HG03432 (cell line): Measurements from ENCODE around the gene RHOF.
"Not testable (repeated sequence)": the region's sequence is repeated elsewhere in the genome, so short reads cannot be mapped to it uniquely, and the experiment has no call there.

Experiments
- ATAC-seq: cut with Tn5 transposase; IDR thresholded peaks from one replicate; pipeline ENCODE4 v1.9.1; 2021; ENCODE audit warnings: mild to moderate bottlenecking, moderate library complexity; ENCODE audit not compliant: unreplicated experiment

Gene RHOF

DNA sequence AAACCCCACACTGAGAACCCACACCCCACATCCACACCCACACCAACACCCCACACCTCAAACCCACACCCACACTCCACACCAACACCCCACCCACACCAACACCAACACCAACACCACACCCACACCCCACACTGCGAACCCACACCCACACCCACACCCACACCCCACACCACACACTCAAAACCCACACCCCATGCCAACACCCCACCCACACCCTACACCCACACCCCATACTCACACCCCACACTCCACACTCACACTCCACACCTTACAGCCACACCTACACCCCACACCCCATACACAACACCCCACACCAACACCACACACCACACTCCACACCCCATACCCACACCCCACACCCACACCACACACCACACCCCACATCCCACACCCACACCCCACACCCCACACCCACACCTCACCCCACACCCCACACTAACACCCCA lies 43.0 kb downstream of the RHOF start:
- no peak for ATAC-seq

DNA sequence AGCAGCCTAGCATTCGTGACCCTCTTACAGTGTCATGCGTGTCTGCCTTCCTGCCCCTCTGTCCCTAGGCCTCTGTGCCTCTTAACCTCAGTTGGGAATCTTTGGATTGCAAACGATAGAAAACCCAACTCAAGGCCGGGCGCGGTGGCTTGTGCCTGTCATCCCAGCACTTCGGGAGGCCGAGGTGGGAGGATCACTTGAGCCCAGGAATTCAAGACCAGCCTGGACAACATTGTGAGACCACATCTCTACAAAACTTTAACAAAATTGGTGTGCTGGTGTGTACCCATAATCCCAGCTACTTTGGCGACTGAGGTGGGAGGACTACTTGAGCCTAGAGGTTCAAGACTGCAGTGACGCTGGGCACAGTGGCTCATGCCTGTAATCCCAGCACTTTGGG lies 44.2 kb downstream of the RHOF start:
- ATAC-seq = no peak

DNA sequence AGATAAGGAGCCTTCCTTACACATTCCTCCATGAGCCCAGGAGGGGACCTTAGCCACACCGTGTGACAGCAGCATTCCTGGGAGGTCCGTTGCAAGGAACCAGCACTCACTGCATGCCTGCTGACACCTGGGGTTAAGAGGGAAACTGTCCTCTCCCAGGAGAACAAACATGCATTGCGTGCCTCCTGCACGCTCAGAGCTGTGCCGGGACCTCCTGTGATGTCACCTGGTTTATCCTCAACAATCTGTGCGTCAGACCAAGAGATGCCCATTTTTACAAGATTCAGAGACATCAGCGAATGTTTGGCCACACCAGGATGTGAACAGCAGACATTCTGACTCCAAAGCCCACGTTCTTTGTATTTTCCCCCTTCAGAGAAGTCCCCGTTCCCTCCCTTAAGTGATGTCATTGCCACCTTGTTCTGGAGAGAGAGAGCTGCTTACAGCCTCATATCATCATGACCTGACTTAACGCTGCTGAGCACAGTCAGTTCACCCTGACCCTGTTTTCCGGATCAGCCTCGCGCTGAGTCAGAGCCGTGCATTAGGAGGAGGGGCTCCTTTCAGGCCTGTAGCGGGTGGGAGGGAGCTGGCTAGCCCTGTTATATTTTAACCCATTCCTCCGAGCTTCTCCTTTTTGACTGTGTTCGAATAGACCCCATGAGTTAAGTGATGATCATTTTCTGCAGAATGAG lies 44.8 kb downstream of the RHOF start:
- no peak for ATAC-seq

DNA sequence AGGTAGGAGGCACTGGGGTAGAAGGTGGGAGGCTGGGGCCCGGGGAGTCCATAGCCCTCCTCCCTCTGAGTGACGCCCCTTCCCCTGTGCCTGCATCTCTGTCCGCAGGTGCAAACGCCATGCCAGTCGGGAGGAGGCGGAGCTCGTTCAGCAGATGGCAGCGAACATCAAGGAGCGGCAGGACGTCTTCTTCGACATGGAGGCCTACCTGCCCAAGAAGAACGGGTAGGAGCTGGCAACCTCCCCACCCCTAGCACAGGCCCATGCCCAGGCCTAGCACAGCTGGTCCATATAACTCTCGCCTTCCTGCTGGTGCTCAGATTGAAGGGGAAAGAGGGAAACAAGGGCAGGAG lies 45.3 kb downstream of the RHOF start:
- ATAC-seq = no peak

DNA sequence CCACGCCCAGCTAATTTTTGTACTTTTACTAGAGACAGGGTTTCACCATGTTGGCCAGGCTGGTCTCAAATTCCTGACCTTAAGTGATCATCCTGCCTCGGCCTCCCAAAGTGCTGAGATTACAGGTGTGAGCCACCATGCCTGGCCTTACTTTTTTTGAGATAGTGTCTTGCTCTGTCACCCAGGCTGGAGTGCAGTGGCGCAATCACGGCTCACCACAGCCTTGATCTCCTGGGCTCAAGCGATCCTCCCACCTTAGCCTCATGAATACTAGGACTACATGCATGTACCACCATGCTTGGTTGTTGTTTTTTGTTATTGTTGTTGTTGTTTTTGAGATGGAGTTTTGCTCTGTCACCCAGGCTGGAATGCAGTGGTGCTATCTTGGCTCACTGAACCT lies 47.9 kb downstream of the RHOF start:
- not testable (repeated sequence) for ATAC-seq

DNA sequence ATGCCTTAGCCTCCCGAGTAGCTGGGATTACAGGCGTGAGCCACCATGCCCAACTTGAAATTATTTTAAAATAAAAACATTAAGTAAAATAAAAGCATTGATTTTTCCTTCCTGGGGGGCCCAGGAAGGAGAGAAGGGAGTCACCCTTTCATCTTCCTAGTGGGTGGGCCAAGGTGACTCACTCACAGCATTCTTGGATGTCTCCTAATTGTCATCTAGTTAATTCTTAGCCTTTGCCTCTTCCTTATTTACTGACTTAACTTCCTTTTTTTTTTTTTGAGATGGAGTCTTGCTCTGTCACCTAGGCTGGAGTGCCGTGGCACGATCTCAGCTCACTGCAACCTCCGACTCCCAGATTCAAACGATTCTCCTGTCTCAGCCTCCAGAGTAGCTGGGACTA lies 51.7 kb downstream of the RHOF start:
- no peak for ATAC-seq

DNA sequence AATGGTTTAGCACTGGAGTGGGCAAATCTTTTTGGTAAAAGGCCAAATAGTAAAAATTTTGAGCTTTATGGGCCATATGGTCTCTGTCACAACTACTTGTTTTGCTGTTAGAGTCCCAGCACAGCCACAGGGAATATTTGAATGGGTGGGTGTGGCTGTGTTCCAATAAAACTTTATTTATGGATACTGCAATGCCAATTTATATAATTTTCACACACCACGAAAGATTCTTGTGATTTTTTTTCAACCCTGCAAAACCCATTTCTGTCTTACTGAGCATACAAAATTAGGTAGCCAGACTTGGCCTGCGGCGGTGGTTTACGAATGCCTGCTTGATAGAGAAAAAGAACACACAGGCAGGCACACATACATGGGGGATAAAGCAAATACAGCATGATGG lies 52.6 kb downstream of the RHOF start:
- ATAC-seq = no peak

DNA sequence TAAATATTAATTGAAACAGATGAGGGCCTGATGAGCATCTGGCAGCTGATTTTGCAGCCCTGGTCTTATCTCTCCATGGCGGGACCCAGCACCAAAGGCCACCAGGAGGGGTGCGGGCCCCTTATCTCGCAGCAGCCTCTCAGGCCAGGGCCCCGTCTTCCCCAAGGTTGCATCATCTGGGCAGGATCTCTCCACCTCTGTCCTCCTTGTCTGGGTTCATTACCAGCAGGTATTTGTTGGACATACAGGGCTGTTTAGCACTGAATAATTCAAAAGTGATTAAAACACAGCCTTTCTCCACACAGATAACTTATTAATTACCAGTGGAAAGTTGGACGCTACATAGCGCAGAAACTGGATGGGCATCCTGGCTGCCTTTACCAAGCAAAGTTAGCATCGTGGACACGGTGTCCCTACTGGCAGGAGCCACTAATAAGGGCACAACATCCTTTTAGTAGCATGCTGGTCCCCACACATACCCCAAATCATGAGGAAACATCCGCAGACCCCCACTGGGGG lies 55.1 kb downstream of the RHOF start:
- ATAC-seq = no peak

DNA sequence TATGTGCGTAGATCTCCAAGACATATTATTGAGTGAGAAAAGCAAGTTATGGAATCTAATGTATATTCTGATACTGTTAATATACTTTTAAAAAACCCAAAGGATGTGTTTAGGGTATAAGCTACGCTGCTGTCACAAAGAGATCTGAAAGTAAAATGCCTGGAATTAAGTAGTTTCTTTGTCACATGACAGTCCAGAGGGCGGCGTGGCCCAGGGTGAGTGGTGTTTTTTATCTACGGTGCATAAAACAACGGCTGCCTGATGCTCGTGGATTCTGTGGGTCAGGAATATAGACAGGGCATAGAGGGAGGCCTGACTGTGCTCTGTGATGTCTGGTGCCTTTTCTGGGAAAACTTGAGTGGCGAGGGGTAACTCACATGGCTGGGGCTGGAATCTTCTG lies 59.6 kb downstream of the RHOF start:
- no peak for ATAC-seq

DNA sequence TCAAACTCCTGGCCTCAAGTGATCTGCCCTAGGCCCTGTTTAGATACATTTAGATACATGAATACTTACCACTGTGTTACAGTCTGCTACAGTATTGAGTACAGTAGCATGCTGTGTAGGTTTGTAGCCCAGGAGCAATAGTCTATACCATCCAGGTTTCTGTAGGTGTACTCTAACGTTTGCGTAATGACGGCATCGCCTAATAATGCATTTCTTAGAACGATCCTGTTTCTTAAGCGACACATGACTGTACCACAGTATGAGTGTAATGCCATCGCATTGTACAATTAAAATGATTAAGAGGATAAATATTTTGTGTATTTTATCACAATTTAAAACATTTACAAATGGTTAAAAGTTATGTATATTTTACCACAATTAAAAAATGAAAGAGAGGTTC lies 62.0 kb downstream of the RHOF start:
- no peak for ATAC-seq

DNA sequence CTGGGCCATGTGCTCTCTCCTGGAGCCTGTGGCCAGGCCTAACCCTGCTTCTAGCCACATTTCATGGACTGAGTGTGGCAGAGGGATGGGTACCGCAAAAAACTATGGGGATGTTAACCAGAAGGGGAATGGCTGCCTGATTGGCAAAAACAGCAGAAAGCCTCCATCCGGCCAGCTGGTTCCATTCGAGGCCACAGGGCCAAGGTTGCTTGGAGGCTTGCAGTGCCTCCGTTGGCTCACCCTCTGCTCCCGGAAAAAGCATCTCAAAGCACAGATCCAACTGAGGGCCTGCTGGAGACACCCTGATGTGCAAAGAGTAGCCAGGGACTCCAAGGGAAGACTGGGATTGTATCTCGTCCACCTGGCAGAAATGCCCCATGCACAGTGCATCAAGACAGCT lies 64.5 kb downstream of the RHOF start:
- ATAC-seq = no peak
